Endometrium (tissue), 2 donors: ENCODE data around the gene POMC.
"Not testable (repeated sequence)": the region's sequence is repeated elsewhere in the genome, so short reads cannot be mapped to it uniquely, and the experiment has no call there.

ENCODE experiments used
- FAIRE-seq: peaks from 2 replicates; lab custom pipeline; 2012; peaks lifted over from hg19 to GRCh38; lab: Jason Lieb, UNC
- donor health status: control.
- donor health status: control.

Gene POMC

GRCh38 chr2:25168256-25169072 lies at the start of gene POMC:
POMC (minus strand) TSS chr2:25168580; CDS start chr2:25164772, 3,808 bp downstream.
- no peak for FAIRE-seq

- FAIRE-seq, result no peak
Measured at GRCh38 chr2:25218100-25218499, 49.7 kb upstream of the POMC start.

GRCh38 chr2:25215948-25216679 lies 47.7 kb upstream of the POMC start:
- FAIRE-seq, result no peak

- no peak for FAIRE-seq
Measured at GRCh38 chr2:25215232-25215631, 46.9 kb upstream of the POMC start.

- no peak for FAIRE-seq
Measured at GRCh38 chr2:25213229-25213628, 44.8 kb upstream of the POMC start.

GRCh38 chr2:25210923-25211322 lies 42.5 kb upstream of the POMC start:
- not testable (repeated sequence) for FAIRE-seq

- no peak for FAIRE-seq
Measured at GRCh38 chr2:25207078-25207545, 38.7 kb upstream of the POMC start.

GRCh38 chr2:25204190-25204838 lies 35.9 kb upstream of the POMC start:
- FAIRE-seq, result no peak

- no peak for FAIRE-seq
Measured at GRCh38 chr2:25202275-25202674, 33.9 kb upstream of the POMC start.

- no peak for FAIRE-seq
Measured at GRCh38 chr2:25201794-25202193, 33.4 kb upstream of the POMC start.

GRCh38 chr2:25201265-25201664 lies 32.9 kb upstream of the POMC start:
- FAIRE-seq, result no peak

- FAIRE-seq, result no peak
Measured at GRCh38 chr2:25198576-25198975, 30.2 kb upstream of the POMC start.

GRCh38 chr2:25198209-25198525 lies 29.8 kb upstream of the POMC start:
- no peak for FAIRE-seq

- no peak for FAIRE-seq
Measured at GRCh38 chr2:25197336-25198208, 29.2 kb upstream of the POMC start.

GRCh38 chr2:25194576-25195122 lies 26.3 kb upstream of the POMC start:
- FAIRE-seq, result no peak

- FAIRE-seq, result no peak
Measured at GRCh38 chr2:25190536-25190935, 22.2 kb upstream of the POMC start.

- no peak for FAIRE-seq
Measured at GRCh38 chr2:25188405-25188804, 20.0 kb upstream of the POMC start.

- no peak for FAIRE-seq
Measured at GRCh38 chr2:25187729-25188350, 19.5 kb upstream of the POMC start.

GRCh38 chr2:25184254-25184653 lies 15.9 kb upstream of the POMC start:
- no peak for FAIRE-seq

GRCh38 chr2:25178976-25179375 lies 10.6 kb upstream of the POMC start:
- no peak for FAIRE-seq

- FAIRE-seq, result no peak
Measured at GRCh38 chr2:25177211-25177611, 8.8 kb upstream of the POMC start.
